Smooth muscle cell of the umbilical artery (primary cell): ENCODE results near the gene ARHGAP24. TPM values are rescaled to one million over a fixed set of nuclear protein-coding genes. Genes with fewer than 3 reads are reported as not detected.

Source experiments
- total RNA-seq: library from RNA; depleted of rRNA; stranded (reverse); fragments of >200 nt; gene quantifications from 2 replicates; pipeline ENCODE4 v1.2.3, GENCODE V29; 2014

The ARHGAP24 gene
- total RNA-seq: 32.9 and 50.8 TPM in 2 replicates

GRCh38 chr4:85474818-85475630, at the start of gene ARHGAP24:
TSS of gene ARHGAP24 (plus strand) at chr4:85475150.

